NCI-H2196 (cell line): ENCODE data around the gene C1QTNF5.

Source experiments
- DNase-seq: peaks from one replicate; lab custom pipeline; 2025; ENCODE audit not compliant: unreplicated experiment; lab: John Stamatoyannopoulos, UW

The C1QTNF5 gene

GRCh38 chr11:119373059-119373920 lies 32.6 kb upstream of the C1QTNF5 start:
- no peak for DNase-seq

- DNase-seq = no peak
Measured at GRCh38 chr11:119372260-119373058, 31.8 kb upstream of the C1QTNF5 start.

GRCh38 chr11:119371778-119372182 lies 31.1 kb upstream of the C1QTNF5 start:
- DNase-seq = peak; percentile 71

- no peak for DNase-seq
Measured at GRCh38 chr11:119371067-119371601, 30.5 kb upstream of the C1QTNF5 start.

- DNase-seq = no peak
Measured at GRCh38 chr11:119370486-119371046, 29.9 kb upstream of the C1QTNF5 start.

GRCh38 chr11:119369132-119369925 lies 28.6 kb upstream of the C1QTNF5 start:
- no peak for DNase-seq

GRCh38 chr11:119368121-119369034 lies 27.7 kb upstream of the C1QTNF5 start:
- DNase-seq = peak; percentile 57

DNA sequence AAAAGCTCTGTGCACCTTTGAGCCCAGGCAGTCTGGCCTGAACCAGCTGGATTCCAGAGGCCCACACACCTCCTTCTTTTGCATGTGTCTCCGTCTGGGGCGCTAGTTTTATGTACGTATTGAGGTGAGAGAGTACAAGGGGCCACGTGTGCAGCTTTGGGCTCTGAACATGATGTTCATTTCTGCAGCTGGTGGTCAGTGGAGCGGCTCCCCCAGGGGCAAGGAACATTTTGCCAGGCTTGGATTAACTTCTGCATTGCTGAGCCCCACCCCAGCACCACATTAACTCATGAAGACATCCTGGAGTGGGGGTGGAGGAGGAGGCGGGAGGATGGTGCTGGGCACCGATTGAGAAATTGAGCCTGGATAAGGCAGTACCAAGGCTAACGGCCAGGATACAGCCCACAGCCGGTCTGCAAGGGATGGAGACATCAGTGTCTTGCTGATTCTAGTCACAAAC lies 27.0 kb upstream of the C1QTNF5 start:
- no peak for DNase-seq

DNA sequence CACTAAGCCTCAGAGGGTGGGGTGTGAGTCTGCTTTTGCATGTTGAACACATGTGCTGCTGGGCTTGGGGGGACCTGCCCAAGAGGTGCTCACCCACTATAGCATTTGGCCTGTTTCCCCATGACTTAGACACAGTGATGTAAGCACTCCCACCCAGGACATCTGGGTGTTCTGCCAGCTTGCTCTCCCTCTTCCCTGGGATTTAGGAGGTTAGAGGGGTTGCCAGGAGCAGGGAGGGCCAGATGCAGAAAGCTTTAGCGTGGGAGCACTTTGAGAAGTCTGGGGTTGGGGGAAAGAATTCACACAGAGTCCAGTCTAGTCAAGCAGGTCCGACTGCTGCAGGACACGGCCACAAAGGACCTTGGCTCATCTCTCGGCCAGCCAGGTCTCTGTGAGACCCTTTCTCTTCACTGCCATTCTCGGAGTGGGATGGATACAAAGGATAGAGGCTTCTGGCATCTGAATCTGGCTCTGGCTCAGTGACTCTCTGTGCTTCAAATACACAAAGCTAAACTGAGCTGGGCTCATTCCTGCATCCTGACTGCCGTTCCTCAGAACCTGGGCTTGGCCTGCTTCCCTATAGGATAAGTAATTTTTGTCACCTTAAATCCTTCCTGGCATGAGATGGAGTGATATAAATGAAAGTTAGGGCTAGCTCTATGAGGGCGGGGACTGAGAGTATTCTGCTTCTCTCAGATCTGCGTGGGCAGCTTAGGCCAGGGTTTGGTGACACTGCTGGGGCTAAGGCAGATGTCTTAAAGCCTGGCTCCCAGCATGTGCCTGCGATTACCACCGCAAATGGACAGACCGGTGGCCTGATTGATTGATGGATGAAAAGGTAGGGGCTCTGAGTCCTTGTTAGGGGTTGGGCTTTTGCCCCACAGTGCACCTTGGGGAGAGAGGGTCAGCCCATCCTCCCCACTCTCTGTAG lies 26.3 kb upstream of the C1QTNF5 start:
- no peak for DNase-seq

DNA sequence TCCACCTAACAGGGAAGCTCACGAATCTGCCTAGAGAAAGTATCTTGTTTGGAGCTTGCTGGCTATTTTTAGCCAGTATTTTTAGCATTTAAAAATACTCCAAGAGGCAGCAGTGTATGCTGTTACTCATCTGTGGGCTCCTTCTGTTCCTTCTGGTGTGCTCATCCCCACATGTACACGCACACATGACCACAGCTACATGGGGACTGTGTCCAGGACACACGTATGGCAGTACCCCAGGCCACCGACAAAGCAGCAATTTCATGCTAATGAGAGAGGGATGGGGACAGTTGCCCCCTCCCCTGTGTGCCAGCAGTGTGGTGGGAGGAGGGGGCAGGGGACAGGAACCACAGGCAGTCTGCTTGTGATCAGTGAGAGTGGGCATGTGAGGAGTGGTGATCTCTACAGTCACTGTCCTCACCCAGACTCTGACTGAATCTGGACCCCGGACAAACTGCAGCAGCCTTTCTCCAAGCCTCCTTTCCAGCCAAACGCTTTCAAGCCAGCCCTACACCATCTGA lies 24.4 kb upstream of the C1QTNF5 start:
- DNase-seq = no peak

DNA sequence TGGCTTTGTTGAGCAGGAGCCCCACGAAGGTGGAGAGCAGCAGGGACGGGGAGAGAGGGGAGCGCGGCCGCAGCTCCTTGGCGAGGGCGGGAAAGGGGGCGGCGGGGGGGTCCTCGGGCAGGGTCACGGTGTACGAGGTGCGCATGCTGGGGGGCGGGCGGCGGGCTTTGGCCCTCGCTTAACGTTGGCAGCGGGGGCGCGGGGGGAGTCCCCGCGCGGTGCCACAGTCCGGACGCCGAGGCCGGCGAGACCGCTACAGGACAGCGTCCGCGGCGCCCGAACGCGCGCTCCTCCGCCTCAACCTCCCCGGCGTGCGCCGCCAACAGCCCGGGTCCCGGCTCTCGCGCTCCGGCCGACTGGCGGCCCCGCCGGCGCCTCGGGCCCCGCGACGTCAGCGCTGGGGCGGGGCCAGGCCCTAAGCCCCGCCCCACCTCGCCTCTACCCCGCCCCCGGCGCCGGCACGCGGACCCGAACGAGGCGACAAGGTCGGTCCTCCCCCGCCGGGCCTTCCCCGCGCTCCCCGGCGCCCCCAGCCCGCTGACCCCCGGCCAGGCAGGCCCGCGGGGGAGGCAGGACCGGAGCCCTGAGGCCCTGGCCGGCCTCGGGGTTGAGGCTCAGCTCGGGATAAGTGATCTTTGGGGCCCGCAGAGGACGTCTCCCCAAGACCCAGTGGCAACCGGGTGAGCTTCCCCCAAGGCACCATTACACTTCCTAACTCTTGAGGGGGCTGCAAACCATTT lies 23.3 kb upstream of the C1QTNF5 start:
- DNase-seq = peak; percentile 40

GRCh38 chr11:119363081-119363850 lies 22.6 kb upstream of the C1QTNF5 start:
- no peak for DNase-seq

DNA sequence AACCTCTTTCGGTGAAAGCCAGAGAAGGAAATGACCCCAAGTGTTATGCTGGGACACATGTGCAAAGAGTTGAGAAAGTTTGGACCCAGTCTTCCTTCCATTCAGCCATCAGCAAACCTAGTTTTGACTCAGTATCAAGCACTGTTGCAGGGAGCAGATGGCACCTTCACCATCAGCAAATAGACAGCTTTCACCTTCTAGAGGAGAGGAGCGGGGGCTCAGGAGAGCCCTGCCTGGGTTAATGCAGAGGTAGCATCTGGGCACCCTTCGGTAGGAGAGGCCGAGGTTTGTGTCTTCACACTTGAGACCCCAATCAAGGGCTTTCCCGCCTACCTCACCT lies 22.0 kb upstream of the C1QTNF5 start:
- DNase-seq = no peak

GRCh38 chr11:119361941-119362725 lies 21.4 kb upstream of the C1QTNF5 start:
- DNase-seq = no peak

DNA sequence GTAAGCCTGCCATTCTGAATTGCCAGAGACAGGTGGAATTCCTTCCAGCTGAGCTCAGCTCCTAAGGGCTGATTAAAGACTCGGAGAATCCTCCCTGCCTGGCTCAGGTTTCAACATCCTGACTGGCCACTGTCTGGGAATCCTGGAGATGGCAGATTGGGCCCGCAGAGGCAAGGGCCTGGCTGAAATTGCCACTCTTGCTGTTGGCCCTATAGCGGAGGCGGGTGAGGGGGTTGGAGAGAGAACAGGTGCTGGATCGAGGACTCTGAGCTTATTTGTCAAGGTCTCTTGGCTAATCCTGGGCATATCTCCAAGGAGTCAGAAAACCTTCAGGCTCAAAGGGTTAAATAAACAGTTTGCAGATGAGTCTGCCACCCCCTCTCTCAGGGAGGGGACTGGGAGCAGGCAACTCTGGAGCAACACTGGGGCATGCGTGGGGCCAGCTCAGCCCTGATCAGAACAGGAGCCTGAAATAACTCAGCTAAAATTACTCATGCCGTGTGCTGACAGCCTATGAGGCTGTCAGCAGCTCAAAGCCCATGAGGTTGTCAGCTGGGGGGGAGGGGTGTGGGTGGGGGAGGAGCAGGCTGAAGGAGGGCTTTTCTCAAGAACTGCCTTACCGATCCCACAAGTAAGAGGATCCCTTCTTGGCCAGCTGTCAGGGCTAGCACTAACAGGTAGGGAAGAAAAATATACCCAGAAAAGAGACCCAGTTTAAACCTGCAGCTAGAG lies 20.5 kb upstream of the C1QTNF5 start:
- peak; percentile 83 for DNase-seq
